HG02840 (cell line): ENCODE measurements around the gene NCAM2.

ENCODE experiments used
- ATAC-seq: cut with Tn5 transposase; IDR thresholded peaks from one replicate; pipeline ENCODE4 v1.9.1; 2021; ENCODE audit warnings: mild to moderate bottlenecking, moderate library complexity, moderate number of reproducible peaks; ENCODE audit not compliant: unreplicated experiment, low FRiP score

The NCAM2 gene

DNA sequence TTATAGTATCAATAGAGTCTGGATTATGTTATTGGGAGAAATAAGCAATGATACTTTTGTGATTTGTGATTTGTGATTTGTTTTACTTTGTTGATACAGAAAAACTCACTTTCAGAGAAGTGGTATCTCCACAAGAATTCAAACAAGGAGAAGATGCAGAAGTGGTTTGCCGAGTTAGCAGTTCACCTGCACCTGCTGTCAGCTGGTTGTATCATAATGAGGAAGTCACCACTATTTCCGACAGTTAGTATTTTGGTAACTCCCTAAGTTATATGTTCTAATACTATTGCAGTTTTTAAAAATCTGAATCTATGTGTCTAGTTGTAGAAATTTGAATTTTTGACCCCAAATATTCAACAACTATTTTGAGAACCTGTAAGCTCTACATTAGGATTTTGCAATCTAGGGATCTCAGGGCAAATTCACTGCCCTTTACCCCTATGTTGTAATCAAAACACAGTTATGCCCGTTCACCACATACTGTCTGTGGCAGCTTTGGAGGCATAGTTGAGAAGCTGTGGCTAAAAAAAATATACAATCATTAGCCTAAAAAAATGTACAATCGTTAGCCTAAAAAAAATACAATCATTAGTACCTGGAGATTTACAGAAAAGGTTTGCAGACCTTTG, 288.1 kb downstream of the NCAM2 start:
- no peak for ATAC-seq

DNA sequence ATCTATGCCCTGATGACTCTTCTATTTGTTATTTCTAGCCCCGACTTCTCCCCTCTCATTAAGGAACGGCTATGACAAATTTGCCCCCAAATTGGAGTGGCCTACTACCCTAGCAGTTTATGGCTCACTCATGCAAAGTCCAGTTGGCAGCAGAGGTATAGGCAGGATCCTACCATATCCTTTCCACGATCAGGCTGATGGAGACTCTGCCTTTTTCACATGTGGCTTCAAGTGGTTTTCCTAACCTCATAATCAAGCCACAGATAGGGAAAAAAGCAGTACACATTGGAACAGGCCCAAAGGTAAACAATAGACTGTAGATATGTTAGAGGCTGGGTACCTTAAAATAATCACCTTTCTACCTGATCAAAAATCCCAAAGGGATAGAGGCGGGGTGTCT, 292.5 kb downstream of the NCAM2 start:
- no peak for ATAC-seq

DNA sequence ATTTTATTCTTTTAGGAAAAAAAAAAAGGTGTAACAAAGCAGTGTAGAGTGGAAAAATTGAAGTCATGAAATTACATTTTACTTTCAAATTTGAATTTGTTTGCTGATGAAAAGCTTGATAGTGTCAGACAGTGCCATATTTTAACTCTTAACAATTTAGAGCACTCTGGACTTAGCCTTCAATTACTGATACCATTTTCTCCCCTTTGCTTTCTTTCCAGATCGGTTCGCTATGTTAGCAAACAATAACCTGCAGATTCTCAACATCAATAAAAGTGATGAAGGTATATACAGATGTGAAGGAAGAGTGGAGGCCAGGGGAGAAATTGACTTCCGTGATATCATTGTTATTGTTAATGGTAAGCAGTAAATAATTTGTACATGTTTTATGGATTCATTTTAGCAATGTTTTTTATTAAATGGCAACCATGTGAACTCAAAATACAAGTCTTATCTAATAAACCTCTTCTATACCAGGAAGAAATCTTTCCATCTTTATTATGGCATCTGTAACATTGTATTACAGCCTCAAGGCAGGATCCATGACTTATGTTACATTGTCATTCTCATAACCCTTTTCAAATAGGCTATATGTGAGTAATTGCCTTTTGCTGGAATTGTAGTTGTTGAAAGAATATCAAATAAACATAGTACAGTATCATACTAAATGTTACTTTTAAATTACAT, 293.8 kb downstream of the NCAM2 start:
- no peak for ATAC-seq

DNA sequence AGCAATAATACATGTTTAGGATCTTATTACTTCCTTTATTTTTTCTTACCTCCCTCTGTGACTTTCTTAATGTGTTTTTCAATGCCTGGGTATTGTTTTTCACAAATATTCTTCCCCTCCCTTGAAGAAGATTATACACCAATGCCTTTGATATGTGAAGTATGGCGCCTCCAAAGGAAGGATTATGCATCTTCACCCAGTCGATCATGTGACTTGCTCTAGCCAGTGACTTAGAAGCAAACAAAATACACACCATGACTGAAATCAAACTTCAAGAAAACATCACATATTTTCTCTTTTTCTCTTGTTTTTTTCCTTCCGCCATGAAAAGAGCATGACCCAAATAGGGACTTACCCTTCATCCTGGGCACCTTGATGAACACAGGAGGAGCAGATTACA, 297.1 kb downstream of the NCAM2 start:
- ATAC-seq = no peak

DNA sequence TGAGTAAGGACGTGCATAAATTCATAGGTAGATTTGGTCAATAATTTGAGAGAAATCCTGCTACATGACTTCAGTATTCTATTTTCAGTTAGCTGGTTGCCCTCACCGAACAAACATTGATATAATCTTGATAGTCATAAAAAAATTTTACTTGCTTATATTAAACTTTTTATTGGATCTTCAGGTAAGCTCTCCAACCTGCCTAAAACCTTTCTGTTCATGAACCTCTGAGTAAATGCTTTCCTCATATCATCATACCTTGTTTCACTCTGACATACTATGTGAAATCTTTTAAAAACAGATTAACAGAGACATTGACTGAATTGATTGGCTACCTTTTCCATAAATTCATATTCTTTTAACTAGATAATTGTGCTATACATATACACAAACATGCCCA, 299.0 kb downstream of the NCAM2 start:
- ATAC-seq = no peak

DNA sequence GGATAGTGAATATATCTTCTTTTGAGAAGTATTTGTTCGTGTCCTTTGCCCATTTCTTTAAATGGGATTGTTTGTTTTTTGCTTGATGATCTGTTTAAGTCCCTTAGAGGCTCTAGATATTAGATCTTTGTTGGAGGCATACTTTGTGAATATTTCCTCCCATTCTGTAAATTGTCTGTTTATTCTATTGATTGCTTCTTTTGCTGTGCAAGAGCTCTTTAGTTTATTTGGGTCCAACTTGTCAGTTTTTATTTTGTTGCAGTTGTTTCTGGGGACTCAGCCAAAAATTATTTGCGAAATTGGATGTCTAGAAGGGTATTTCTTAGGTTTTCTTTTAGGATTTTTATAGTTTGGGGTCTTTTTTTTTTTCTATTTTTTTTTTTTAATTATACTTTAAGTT, 302.8 kb downstream of the NCAM2 start:
- no peak for ATAC-seq

DNA sequence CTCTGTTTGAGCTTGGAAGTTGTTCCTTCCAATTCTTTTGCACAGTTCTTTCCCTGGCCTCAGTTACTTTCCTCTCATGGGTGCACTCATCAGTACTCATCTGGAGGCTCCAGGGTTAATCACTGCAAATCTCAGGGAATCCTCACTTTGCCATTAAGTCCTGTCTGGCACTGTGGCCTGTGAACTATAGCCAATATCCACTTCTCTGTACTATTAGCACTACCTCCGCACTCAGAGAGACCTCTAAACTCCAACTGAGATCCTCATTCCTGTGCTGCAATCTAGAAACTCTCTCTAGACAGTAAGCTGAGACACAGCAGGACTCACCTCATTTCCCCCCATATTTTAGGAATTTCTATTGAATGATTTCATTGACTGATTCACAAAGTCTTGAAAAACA, 311.3 kb downstream of the NCAM2 start:
- no peak for ATAC-seq

DNA sequence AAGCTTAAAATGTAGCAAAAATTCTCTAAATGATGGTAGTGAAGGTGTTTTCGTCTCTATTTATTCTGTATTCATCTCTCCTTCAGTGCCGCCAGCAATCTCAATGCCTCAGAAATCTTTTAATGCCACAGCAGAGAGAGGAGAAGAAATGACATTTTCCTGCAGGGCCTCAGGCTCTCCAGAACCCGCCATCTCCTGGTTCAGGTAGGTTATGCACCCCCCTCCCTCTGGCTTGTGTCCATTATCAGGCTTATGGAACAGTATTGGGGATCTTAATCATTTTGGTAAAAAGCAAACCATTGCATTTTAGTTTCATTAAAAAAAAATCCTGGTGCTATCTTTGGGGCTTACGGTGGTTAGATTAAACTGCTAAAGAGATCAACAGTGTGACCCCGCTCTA, 326.1 kb downstream of the NCAM2 start:
- no peak for ATAC-seq

DNA sequence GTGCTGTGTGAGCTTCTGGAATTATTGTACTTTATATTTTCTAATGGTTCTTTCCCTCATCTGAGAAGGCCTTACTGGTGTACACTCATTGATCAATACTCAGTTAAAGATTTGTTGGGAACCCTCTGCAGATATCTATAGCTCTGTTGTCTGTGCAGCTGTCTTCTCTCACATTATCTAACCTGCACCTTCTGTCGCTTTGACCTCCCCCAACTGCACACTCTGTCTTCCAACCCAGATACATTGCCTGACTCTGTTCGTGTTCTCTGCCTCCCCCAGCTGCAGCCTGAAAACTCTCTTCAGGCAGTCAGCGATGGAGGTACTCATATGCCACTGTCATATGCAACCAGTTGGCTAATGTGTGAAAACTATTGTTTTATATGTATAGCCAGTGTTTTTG, 334.3 kb downstream of the NCAM2 start:
- ATAC-seq = no peak

DNA sequence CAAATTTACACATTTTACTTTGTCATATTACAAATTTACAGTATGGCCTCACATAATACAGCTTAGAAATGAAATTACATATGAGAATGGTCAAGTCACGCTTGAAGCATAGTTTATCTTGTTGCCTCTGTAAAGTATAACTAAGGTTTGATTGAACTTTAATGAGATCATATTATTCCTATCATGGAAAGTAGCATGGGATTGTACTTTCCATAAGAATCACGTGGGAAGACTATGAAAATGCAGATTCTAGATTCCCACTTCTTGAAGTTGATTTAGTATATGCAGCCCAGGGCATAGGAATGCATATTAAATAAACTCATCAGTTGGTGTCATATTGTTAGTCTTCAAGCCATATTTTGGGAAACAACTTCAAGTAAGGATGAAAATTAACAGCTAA, 342.8 kb downstream of the NCAM2 start:
- ATAC-seq = no peak

DNA sequence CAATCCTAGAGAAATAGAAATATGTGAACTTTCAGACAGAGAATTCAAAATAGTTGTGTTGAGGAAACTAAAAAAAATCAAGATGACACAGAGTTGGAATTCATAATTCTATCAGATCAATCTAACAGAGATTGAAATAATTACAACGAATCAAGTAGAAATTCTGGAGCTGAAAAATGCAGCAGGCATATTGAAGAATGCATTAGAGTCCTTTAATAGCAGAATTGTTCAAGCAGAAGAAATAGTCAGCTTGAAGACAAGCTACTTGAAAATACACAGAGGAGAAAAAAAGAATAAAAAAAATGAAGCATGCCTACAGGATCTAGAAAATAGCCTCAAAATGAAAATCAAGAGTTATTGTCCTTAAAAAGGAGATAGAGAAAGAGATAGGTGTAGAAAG, 347.1 kb downstream of the NCAM2 start:
- ATAC-seq = no peak

DNA sequence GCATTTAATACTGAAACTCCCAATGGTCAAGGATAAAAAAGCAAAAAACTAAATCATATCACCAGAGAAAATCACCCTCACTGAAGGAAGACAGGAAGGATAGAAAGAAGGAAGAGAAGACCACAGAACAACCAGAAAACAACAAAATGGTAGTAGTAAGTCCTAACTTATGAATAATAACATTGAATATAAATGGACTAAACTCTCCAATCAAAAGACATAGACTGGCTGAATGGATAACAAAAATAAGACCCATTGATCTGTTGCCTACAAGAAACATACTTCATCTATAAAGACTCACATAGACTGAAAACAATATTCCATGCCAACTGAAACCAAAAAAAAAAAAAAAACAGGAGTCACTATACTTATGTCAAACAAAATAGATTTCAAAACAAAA, 347.7 kb downstream of the NCAM2 start:
- no peak for ATAC-seq

DNA sequence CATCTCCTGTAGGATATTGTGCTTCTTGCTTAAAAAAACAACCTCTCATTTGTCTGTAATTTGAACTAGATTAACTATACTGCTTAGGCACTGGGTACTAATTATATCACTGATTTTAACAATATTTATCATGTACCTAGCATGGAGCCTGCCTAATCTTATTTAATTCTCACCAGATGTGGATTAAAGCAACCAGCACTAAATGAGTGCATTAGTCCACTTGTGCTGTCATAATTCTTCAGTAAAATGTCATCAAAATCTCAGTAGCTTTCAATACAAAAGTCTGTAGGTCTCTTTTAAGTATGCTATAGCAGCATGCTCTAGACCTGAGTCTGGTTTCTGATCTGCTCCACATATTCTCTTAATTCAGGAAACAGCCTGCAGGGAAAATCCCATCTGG, 368.1 kb downstream of the NCAM2 start:
- no peak for ATAC-seq

DNA sequence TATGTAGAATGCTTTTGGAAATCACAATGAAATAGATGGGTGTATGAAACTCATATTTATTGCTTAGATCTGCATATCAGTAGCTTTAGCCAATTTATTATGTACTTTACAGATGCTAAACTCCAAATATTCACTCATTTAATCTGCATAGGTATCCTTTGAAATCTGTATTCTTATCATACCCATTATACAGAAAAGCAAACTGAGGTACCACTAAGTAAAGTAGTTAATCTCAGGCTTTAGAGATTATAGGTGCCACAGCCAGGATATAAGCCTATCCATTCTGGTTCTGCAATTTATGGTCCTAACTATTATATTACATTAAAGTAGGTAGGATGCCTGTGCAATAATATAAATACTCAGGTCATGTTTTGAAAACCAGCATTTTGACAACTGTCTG, 369.4 kb downstream of the NCAM2 start:
- ATAC-seq = no peak

DNA sequence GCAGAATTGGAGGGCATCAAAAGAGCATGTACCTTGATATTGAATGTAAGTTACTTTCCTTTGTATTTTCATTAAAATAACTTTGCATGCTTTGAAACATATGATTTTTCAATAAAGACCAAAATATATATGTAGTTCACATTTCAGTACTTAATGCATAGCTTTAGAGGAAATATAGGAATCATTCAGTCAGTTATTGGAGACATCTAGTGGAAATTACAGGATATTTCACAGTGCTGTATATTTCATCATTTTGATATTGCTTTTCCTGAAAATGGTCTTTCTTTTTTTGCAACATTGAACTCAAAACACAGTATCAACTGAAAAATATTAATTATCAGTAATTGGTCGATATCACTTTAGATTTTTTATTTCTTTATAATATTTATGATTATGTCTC, 375.8 kb downstream of the NCAM2 start:
- no peak for ATAC-seq

DNA sequence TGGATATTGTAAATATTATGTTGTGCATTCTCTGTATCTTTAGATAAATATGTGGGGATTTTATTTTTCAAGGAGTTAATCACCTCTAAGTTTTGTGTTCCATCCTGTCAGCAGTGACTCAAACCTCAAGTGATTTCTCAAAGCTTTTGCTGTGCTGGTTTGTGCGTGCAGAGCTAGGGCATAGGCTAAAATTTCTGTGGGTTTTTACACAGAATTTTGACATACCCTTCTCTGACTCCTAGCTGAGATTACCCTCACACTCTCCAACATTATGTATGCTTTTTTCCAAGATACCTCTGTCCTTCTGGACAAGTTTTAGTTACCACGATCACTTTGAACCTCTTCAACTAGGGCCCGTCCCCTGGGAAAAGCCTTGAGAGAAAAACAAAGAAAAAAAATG, 384.9 kb downstream of the NCAM2 start:
- no peak for ATAC-seq

DNA sequence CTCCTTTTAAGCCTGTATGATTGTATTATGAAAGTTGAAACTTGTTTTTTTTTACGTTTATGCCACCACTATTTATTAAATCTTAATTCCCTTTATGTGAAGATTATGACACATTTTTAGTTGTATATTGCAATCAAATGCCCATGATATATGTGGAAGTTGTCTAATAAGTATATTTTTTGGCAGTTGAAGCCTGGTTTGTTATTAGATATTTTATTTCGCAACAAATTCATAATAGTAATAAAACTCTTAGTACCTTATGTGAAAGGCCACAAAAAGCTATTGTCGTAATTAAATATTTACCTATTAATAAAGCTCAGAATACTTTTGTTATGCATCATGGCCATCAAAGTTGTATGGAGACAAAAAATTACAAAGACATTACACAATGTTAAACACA, 386.8 kb downstream of the NCAM2 start:
- ATAC-seq = no peak

DNA sequence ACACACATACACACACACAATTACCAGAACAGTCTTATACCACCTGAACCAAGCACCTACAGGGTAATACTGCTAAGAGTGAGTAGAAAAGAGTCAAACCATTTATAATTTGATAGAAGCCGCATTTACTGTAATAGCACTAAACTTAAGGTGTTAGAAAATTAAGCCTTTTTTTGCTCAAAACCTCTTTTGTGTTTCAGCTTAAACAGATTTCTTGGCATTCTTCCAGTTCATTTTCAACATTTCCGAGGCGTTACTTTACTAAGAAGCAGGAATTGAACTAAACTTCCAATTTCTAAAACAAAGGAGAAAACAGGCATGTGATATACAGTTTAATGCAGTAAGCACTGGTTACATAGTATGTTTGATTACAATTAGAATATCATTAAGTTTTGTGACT, 387.2 kb downstream of the NCAM2 start:
- ATAC-seq = no peak

DNA sequence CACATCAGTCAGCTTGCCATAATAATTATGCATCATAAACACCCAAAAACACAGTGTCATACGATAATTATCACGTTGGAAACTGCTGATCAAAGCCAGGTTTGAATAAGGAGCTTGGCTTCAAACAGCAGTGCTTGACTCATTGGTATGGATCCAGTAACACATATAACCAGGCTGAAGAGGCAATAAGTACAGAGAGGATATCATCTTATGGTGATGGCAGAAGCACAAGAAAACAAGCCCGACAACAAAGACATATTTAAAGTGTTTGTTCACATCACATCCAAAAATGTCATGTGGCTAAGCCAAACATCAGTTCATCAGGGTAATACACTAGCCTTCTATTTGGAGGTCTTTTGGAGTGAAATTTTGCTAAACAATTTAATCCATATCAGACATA, 389.7 kb downstream of the NCAM2 start:
- ATAC-seq = no peak

DNA sequence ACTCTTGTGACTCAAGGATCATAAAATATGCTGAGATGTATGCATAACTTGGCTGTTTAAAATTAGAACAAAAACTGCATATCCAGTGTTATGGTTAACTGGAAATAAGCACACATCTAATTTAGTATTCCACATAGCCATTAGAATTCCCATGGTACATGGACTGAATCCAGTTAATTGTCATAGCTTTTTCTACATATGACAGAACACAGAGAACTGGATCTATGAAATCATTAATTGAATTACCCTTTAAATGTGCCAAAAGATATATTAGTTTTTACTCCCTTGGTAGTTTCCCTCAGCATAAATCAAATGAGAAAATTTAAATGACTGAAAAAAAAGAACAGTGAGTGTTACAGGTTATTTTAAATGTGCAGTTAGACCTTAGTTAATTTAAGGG, 395.9 kb downstream of the NCAM2 start:
- ATAC-seq = no peak

DNA sequence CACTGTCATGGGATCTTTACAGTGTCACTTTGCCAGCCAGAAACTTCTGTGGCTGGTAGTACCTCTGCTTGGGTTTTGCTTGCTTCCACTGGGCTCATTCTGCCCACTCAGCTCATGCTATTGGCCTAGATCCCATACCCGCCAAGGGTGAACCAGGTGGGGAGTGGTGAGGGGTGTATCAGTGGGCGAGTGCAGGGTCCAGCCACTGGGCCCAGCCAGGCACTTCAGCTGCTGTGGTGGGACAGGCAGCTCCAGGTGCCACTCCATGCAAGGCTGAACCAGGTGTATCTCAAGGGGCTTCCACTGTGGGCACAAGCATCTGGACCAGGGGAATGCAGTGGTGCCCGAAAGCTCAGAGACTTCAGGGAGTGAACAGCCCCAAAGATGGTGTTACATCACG, 398.2 kb downstream of the NCAM2 start:
- ATAC-seq = no peak

DNA sequence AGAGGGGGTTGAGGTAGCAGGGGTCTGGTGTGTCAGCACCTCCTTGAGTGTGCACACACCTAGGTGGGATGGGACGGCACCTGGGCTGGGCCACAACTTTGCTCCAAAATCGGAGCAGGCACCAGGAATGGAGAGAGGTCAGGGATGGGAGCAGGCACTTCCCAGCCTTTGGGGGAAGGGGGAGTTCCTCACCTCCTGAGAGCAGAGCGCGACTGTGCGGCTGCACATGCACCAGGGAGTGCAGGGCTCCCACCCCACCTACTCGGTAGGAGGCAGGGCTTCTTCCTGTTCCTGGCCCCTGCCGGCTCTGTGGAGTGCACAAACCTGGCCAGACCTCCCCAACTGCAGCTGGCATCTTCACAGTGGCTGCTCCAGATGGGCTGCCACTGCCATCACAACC, 399.3 kb downstream of the NCAM2 start:
- no peak for ATAC-seq

DNA sequence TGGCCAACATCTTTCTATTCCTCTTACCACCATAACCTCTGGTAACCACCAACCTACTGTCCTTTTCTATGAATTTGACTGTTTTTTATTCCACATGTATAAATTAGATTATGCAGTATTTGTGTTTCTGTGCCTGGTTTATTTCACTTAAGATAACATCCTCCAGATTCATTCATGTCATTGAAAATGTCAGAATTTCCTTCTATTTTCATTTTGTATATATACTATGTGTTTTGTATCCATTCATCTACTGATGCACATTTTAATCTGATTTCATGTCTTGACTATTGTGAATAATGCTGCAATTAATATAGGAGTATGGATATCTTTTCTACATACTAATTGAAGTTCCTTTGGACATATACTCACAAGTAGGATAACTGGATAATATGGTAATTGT, 403.2 kb downstream of the NCAM2 start:
- ATAC-seq = no peak
